Loucy (cell line): Measurements from ENCODE around the gene HMGXB3.

Source experiments
- CTCF ChIP-seq: fragments of 200-600 bp; sonication (generic); conservative IDR thresholded peaks from 2 replicates; pipeline ENCODE4 v1.5.1; 2014; ENCODE audit warnings: mild to moderate bottlenecking, antibody characterized with exemption, low read length
- EZH2phosphoT487 ChIP-seq: fragments of 200-600 bp; IDR thresholded peaks from 2 replicates; pipeline ENCODE4 v1.6.1; 2018; ENCODE audit warnings: antibody characterized with exemption, mild to moderate bottlenecking, moderate library complexity, borderline replicate concordance

- TF ChIP-seq CTCF (no peak; the same call in 1 of the 2 replicates), EZH2phosphoT487 (no peak)
These were observed 81.8 kb downstream of the HMGXB3 start for GRCh38 chr5:150082374-150082773.
